GM18508 (cell line): ENCODE results near the gene RETREG1.

Experiments
- ATAC-seq: cut with Tn5 transposase; IDR thresholded peaks from one replicate; pipeline ENCODE4 v1.9.1; 2021; ENCODE audit warnings: moderate number of reproducible peaks; ENCODE audit not compliant: insufficient read depth, unreplicated experiment

Gene RETREG1

GRCh38 chr5:16536818-16537217, 80.0 kb downstream of the RETREG1 start:
- no peak for ATAC-seq

- no peak for ATAC-seq
Observed at GRCh38 chr5:16536246-16536645, 80.6 kb downstream of the RETREG1 start.

- no peak for ATAC-seq
Observed at GRCh38 chr5:16534280-16534679, 82.5 kb downstream of the RETREG1 start.

GRCh38 chr5:16531063-16531648, 85.6 kb downstream of the RETREG1 start:
- ATAC-seq, result no peak

GRCh38 chr5:16529306-16529705, 87.5 kb downstream of the RETREG1 start:
- no peak for ATAC-seq

GRCh38 chr5:16528382-16529110, 88.3 kb downstream of the RETREG1 start:
- no peak for ATAC-seq

GRCh38 chr5:16525651-16526050, 91.1 kb downstream of the RETREG1 start:
- no peak for ATAC-seq

GRCh38 chr5:16524286-16524685, 92.5 kb downstream of the RETREG1 start:
- no peak for ATAC-seq

GRCh38 chr5:16521521-16522483, 95.0 kb downstream of the RETREG1 start:
- ATAC-seq, result no peak

GRCh38 chr5:16520841-16521240, 96.0 kb downstream of the RETREG1 start:
- no peak for ATAC-seq

GRCh38 chr5:16519435-16519834, 97.4 kb downstream of the RETREG1 start:
- no peak for ATAC-seq

GRCh38 chr5:16518606-16519005, 98.2 kb downstream of the RETREG1 start:
- no peak for ATAC-seq

GRCh38 chr5:16515532-16515931, 101.3 kb downstream of the RETREG1 start:
- no peak for ATAC-seq

GRCh38 chr5:16510098-16510497, 106.7 kb downstream of the RETREG1 start:
- ATAC-seq, result no peak

GRCh38 chr5:16508730-16509531, 107.9 kb downstream of the RETREG1 start:
- no peak for ATAC-seq

- no peak for ATAC-seq
Observed at GRCh38 chr5:16507716-16508115, 109.1 kb downstream of the RETREG1 start.

GRCh38 chr5:16505904-16506303, 110.9 kb downstream of the RETREG1 start:
- ATAC-seq, result no peak

GRCh38 chr5:16505140-16505891, 111.5 kb downstream of the RETREG1 start:
- no peak for ATAC-seq

GRCh38 chr5:16504571-16504970, 112.2 kb downstream of the RETREG1 start:
- ATAC-seq, result no peak
